ENCODE data around the gene AKAP6. TPM values are rescaled to one million over a fixed set of nuclear protein-coding genes. Genes with fewer than 3 reads are reported as not detected.

Gene AKAP6
- total and polyA plus RNA-seq, 4 donors: 0.42 to 3.2 (median 1.7) TPM

- Histone ChIP-seq H3K27me3 (ENCODE audit: control insufficient read depth in 4 of 4, insufficient read depth in 4 of 4, low read length in 3 of 4) (no peaks in the 10 kb centered on the region), H3K36me3 (ENCODE audit: control insufficient read depth in 4 of 4, insufficient read depth in 3 of 4, low read depth in 1 of 4, low read length in 3 of 4) (no peaks in the 10 kb centered on the region), H3K4me3 (ENCODE audit: low read depth in 1 of 3, low read length in 3 of 3) (no peak overlapping the region), H3K4me1 (ENCODE audit: control insufficient read depth in 4 of 4, insufficient read depth in 4 of 4, low read length in 3 of 4) (no peaks in the 10 kb centered on the region), H3K9ac (ENCODE audit: low read depth in 1 of 2, low read length in 2 of 2) (no peak overlapping the region), H3K9me3 (ENCODE audit: control insufficient read depth in 4 of 4, low read length in 3 of 4) (no peaks in the 10 kb centered on the region), H3K27ac (ENCODE audit: low read depth in 1 of 2, low read length in 2 of 2) (no peak overlapping the region)
- no peak for DNase-seq (ENCODE audit: low spot score)
- TF ChIP-seq EGR1 (IDR thresholded peaks at IDR 0.05; ENCODE audit: low read depth in 2 of 2) (no peak), FOXA2 (IDR thresholded peaks at IDR 0.05) (no peak), HNF4A (conservative IDR thresholded peaks at IDR 0.05) (no peak), ATF3 (IDR thresholded peaks at IDR 0.05) (no peak), RXRA (IDR thresholded peaks at IDR 0.05) (no peak), NR2F2 (IDR thresholded peaks at IDR 0.05) (no peak), MAX (IDR thresholded peaks at IDR 0.05) (no peak), YY1 (IDR thresholded peaks at IDR 0.05) (no peak)
- 72% methylated on average over 7 of the region's 7 CpGs for WGBS
These were observed 381.2 kb downstream of the AKAP6 start for GRCh38 chr14:32710231-32710671.

GRCh38 chr14:32710731-32711680, 381.9 kb downstream of the AKAP6 start:
- no peaks in the 10 kb centered on the region for H3K4me1 ChIP-seq (ENCODE audit: control insufficient read depth in 4 of 4, insufficient read depth in 4 of 4, low read length in 3 of 4)
- TF ChIP-seq RAD21 (IDR thresholded peaks at IDR 0.05) (peak; percentile 88 to 92), EGR1 (IDR thresholded peaks at IDR 0.05; ENCODE audit: low read depth in 2 of 2) (no peak), CTCF (IDR thresholded peaks at IDR 0.05; ENCODE audit: low read depth, low read length, missing input control) (peak; percentile 59)
- no peak overlapping the region for H3K9ac ChIP-seq (ENCODE audit: low read depth in 1 of 2, low read length in 2 of 2)
- 41% methylated on average over 7 of the region's 7 CpGs for WGBS
- H3K27ac ChIP-seq (ENCODE audit: low read depth in 1 of 2, low read length in 2 of 2): no peak overlapping the region
- no peak overlapping the region for H3K4me3 ChIP-seq (ENCODE audit: low read depth in 1 of 3, low read length in 3 of 3)
- no peaks in the 10 kb centered on the region for H3K36me3 ChIP-seq (ENCODE audit: control insufficient read depth in 4 of 4, insufficient read depth in 3 of 4, low read depth in 1 of 4, low read length in 3 of 4)
- no peak for DNase-seq (ENCODE audit: low spot score)
- no peaks in the 10 kb centered on the region for H3K9me3 ChIP-seq (ENCODE audit: control insufficient read depth in 4 of 4, low read length in 3 of 4)
- no peaks in the 10 kb centered on the region for H3K27me3 ChIP-seq (ENCODE audit: control insufficient read depth in 4 of 4, insufficient read depth in 4 of 4, low read length in 3 of 4)

GRCh38 chr14:32713856-32714255, 384.8 kb downstream of the AKAP6 start:
- H3K27me3 ChIP-seq (ENCODE audit: control insufficient read depth in 4 of 4, insufficient read depth in 4 of 4, low read length in 3 of 4): no peaks in the 10 kb centered on the region
- H3K9me3 ChIP-seq (ENCODE audit: control insufficient read depth in 4 of 4, low read length in 3 of 4): no peaks in the 10 kb centered on the region
- TF ChIP-seq HNF4G (IDR thresholded peaks at IDR 0.05) (no peak), ATF3 (IDR thresholded peaks at IDR 0.05) (no peak), GABPA (IDR thresholded peaks at IDR 0.05 in 1 of 2, conservative IDR thresholded peaks at IDR 0.05 in 1 of 2) (no peak), HNF4A (conservative IDR thresholded peaks at IDR 0.05) (no peak), JUND (IDR thresholded peaks at IDR 0.05) (no peak), RXRA (IDR thresholded peaks at IDR 0.05) (no peak), FOXA2 (IDR thresholded peaks at IDR 0.05) (no peak), TAF1 (conservative IDR thresholded peaks at IDR 0.05) (no peak), SP1 (IDR thresholded peaks at IDR 0.05) (no peak), REST (IDR thresholded peaks at IDR 0.05) (no peak), EGR1 (IDR thresholded peaks at IDR 0.05; ENCODE audit: low read depth in 2 of 2) (no peak), CTCF (IDR thresholded peaks at IDR 0.05; ENCODE audit: low read depth, low read length, missing input control) (no peak)
- H3K36me3 ChIP-seq (ENCODE audit: control insufficient read depth in 4 of 4, insufficient read depth in 3 of 4, low read depth in 1 of 4, low read length in 3 of 4): no peaks in the 10 kb centered on the region
- 75% methylated on average over 3 of the region's 3 CpGs for WGBS
- no peak overlapping the region for H3K27ac ChIP-seq (ENCODE audit: low read depth in 1 of 2, low read length in 2 of 2)
- no peak overlapping the region for H3K9ac ChIP-seq (ENCODE audit: low read depth in 1 of 2, low read length in 2 of 2)
- no peak for DNase-seq (ENCODE audit: low spot score)
- H3K4me3 ChIP-seq (ENCODE audit: low read depth in 1 of 3, low read length in 3 of 3): no peak overlapping the region
- H3K4me1 ChIP-seq (ENCODE audit: control insufficient read depth in 4 of 4, insufficient read depth in 4 of 4, low read length in 3 of 4): no peaks in the 10 kb centered on the region
